B cell (primary cell): ENCODE data around the gene KCNK7. TPM values are rescaled to one million over a fixed set of nuclear protein-coding genes. Genes with fewer than 3 reads are reported as not detected.

ENCODE experiments used
- ATAC-seq: fragments of 200-7000 bp; cut with Tn5 transposase; one replicate; pipeline ENCODE4 v1.10.0; 2021; ENCODE audit warnings: low read depth, mild to moderate bottlenecking, moderate number of reproducible peaks, moderate library complexity
- CTCF ChIA-PET: fragments of 350-600 bp; sonication (Branson Sonifier 250); formaldehyde crosslinking; loops from one replicate; lab custom pipeline; 2021; ENCODE audit warnings: antibody characterized with exemption, inconsistent platforms; lab: Charles Lee
- POLR2A ChIA-PET: fragments of 350-600 bp; sonication (Branson Sonifier 250); formaldehyde crosslinking; loops from one replicate; lab custom pipeline; 2021; ENCODE audit warnings: antibody characterized with exemption; lab: Charles Lee
- DNase-seq: peaks from one replicate; pipeline ENCODE4 v3.0.0; 2013
- H2AFZ ChIP-seq: 2 replicates; pipeline ENCODE4 v1.6.1; 2012; ENCODE audit warnings: mild to moderate bottlenecking, low read depth, low read length; ENCODE audit not compliant: insufficient read depth, poor library complexity, severe bottlenecking
- H3K27ac ChIP-seq, 2 donors: 1 replicate in 1 of 2; 2 replicates in 1 of 2; pipeline ENCODE4 v1.5.1; 2012 to 2013; ENCODE audit warnings: low read length in 2 of 2, mild to moderate bottlenecking in 2 of 2, moderate library complexity in 1 of 2
- H3K27me3 ChIP-seq, 4 experiments: fragments of 200-600 bp in 1 of 4; sonication (generic) in 1 of 4; replicated peaks in 1 of 4; 1 replicate in 2 of 4; 2 replicates in 2 of 4; pipeline versions ENCODE4 v1.6.1 to v1.7.0; 2013 to 2016; ENCODE audit warnings: low read length in 3 of 4, mild to moderate bottlenecking in 2 of 4, mixed read lengths in 1 of 4, moderate library complexity in 1 of 4; ENCODE audit not compliant: insufficient read depth in 4 of 4, control insufficient read depth in 3 of 4; ENCODE audit errors: control extremely low read depth in 1 of 4
- H3K36me3 ChIP-seq, 2 experiments: replicated peaks in 1 of 2; 1 replicate in 1 of 2; 2 replicates in 1 of 2; pipeline versions ENCODE4 v1.6.1 to v1.7.1; 2013; ENCODE audit warnings: low read length in 1 of 2; ENCODE audit not compliant: insufficient read depth in 2 of 2, control insufficient read depth in 1 of 2; ENCODE audit errors: control extremely low read depth in 1 of 2, extremely low read depth in 1 of 2
- H3K4me1 ChIP-seq, 2 donors: fragments of 200-600 bp in 1 of 2; sonication (generic) in 1 of 2; 1 replicate in 1 of 2; 2 replicates in 1 of 2; pipeline versions ENCODE4 v1.5.1 to v1.6.1; 2013 to 2017; ENCODE audit warnings: low read length in 2 of 2; ENCODE audit not compliant: control insufficient read depth in 2 of 2, insufficient read depth in 2 of 2
- H3K4me2 ChIP-seq: replicated peaks from 2 replicates; pipeline ENCODE3; 2012; ENCODE audit warnings: mild to moderate bottlenecking, low read depth, low read length; ENCODE audit not compliant: poor library complexity, severe bottlenecking
- H3K4me3 ChIP-seq, 5 experiments: fragments of 200-600 bp in 1 of 5; sonication (generic) in 1 of 5; 1 replicate in 3 of 5; 2 replicates in 2 of 5; pipeline versions ENCODE4 v1.5.1 to v1.7.0; 2011 to 2016; ENCODE audit warnings: low read length in 4 of 5, mild to moderate bottlenecking in 4 of 5, low read depth in 2 of 5, control low read depth in 1 of 5, moderate library complexity in 1 of 5; ENCODE audit not compliant: insufficient read depth in 1 of 5; ENCODE audit errors: control extremely low read depth in 1 of 5, extremely low read depth in 1 of 5
- H3K79me2 ChIP-seq: fragments of 200-600 bp; sonication (generic); one replicate; pipeline ENCODE4 v1.6.0; 2016; ENCODE audit warnings: low read length; ENCODE audit not compliant: control insufficient read depth, insufficient read depth
- H3K9ac ChIP-seq: fragments of 200-600 bp; sonication (generic); 2 replicates; pipeline ENCODE4 v1.6.1; 2017; ENCODE audit warnings: mild to moderate bottlenecking, low read length, moderate library complexity
- H3K9me3 ChIP-seq, 3 donors: one replicate each; pipeline versions ENCODE4 v1.6.1 to v1.7.1; 2013; ENCODE audit warnings: low read length in 2 of 3; ENCODE audit not compliant: control insufficient read depth in 2 of 3, insufficient read depth in 1 of 3; ENCODE audit errors: control extremely low read depth in 1 of 3
- H4K20me1 ChIP-seq: 2 replicates; pipeline ENCODE4 v1.6.0; 2012; ENCODE audit warnings: mild to moderate bottlenecking, low read length; ENCODE audit not compliant: insufficient read depth, control insufficient read depth, poor library complexity, severe bottlenecking
- H3K27ac Mint-ChIP-seq: one replicate; pipeline ENCODE4 v1.8.0; 2021; ENCODE audit warnings: mixed read lengths
- H3K27me3 Mint-ChIP-seq: one replicate; pipeline ENCODE4 v1.8.0; 2021; ENCODE audit warnings: mixed read lengths
- H3K4me1 Mint-ChIP-seq: one replicate; pipeline ENCODE4 v1.8.0; 2021; ENCODE audit warnings: mixed read lengths
- H3K4me3 Mint-ChIP-seq: one replicate; pipeline ENCODE4 v1.8.0; 2021; ENCODE audit warnings: mixed read lengths
- H3K9me3 Mint-ChIP-seq: one replicate; pipeline ENCODE4 v1.8.0; 2022; ENCODE audit warnings: mixed read lengths; ENCODE audit not compliant: insufficient read depth
- CTCF ChIP-seq: fragments of 200-600 bp; IDR thresholded peaks from one replicate; pipeline ENCODE4 v1.8.0; 2022; ENCODE audit warnings: antibody characterized with exemption, mild to moderate bottlenecking
- EZH2 ChIP-seq: IDR thresholded peaks from 2 replicates; pipeline ENCODE4 v1.6.1; 2012; ENCODE audit warnings: borderline replicate concordance, low read depth, mild to moderate bottlenecking, moderate library complexity, low read length; ENCODE audit not compliant: insufficient read depth, poor library complexity, severe bottlenecking
- WGBS: methylation state at CpG from one replicate; pipeline ENCODE4 v1.1.5; 2013; ENCODE audit warnings: missing lambda C conversion rate; ENCODE audit not compliant: insufficient coverage; 5-methylcytosine and 5-hydroxymethylcytosine counted together
- intact Hi-C: fragments of 100-400 bp; cut with micrococcal nuclease; formaldehyde crosslinking; loops from one replicate; pipeline ENCODE4 v1.10.0; 2022
- polyA plus RNA-seq: library from polyadenylated mRNA; depleted of rRNA; stranded (reverse); fragments of >200 nt; gene quantifications from 2 replicates; pipeline ENCODE4 v1.2.3, GENCODE V29; 2012
- total RNA-seq, 2 donors: library from RNA; stranded (reverse); fragments of 120-200 nt in 1 of 2; gene quantifications; 1 replicate in 1 of 2; 2 replicates in 1 of 2; pipeline versions ENCODE4 v1.2.3 to v1.2.4, GENCODE V29; 2013 to 2022

Gene KCNK7
- total and polyA plus RNA-seq, 2 donors (not counting 1 experiment from before 2014, with no cell fraction given): 2.2 to 3.5 TPM

- no peak for DNase-seq
- H3K79me2 ChIP-seq: peaks cover 5% of the 10 kb centered on the region
- no peaks in the 10 kb centered on the region for H4K20me1 ChIP-seq
- WGBS: 94% methylated on average over 2 of the region's 3 CpGs
- no peaks in the 10 kb centered on the region for H3K36me3 ChIP-seq
- peak overlapping the region; percentile 73 for H3K27ac Mint-ChIP-seq
- POLR2A ChIA-PET: interaction anchor here (0.7 to 1.0 kb wide), 3 partner anchors 8 to 24 kb away, joined by 3 to 4 read pairs (median 3); partner anchors contain the start of genes SCYL1 and ZNRD2
- ATAC-seq: no peak
- CTCF ChIA-PET: interaction anchor here (0.7 to 1.9 kb wide), 4 partner anchors 9 to 16 kb away, joined by 4 to 12 read pairs (median 8); no protein-coding TSS in a partner anchor
- H3K4me3 Mint-ChIP-seq: no peak overlapping the region
- H3K27ac ChIP-seq: no peak overlapping the region
- no peaks in the 10 kb centered on the region for H3K27me3 ChIP-seq
- H3K4me1 Mint-ChIP-seq: peaks cover 69% of the 10 kb centered on the region
- intact Hi-C loops: loop anchor here (10.0 kb wide), 1 partner anchor 434 kb away; the partner anchor contains the start of genes TM7SF2 and ZNHIT2
- no peak overlapping the region for H3K4me3 ChIP-seq
- no peak overlapping the region for H2AFZ ChIP-seq
- no peak overlapping the region for H3K4me2 ChIP-seq
- no peaks in the 10 kb centered on the region for H3K9me3 ChIP-seq
- TF ChIP-seq CTCF (no peak), EZH2 (no peak)
- H3K9me3 Mint-ChIP-seq: no peaks in the 10 kb centered on the region
- H3K27me3 Mint-ChIP-seq: no peaks in the 10 kb centered on the region
- peaks cover 47 to 70% of the 10 kb centered on the region in 2 donors for H3K4me1 ChIP-seq
- H3K9ac ChIP-seq: no peak overlapping the region
These were observed 46.5 kb downstream of the KCNK7 start for GRCh38 chr11:65549096-65549495.

- H3K27me3 Mint-ChIP-seq: no peaks in the 10 kb centered on the region
- peak overlapping the region in 1 of 2 donors; percentile 42 for H3K27ac ChIP-seq
- peaks cover 5% of the 10 kb centered on the region for H3K79me2 ChIP-seq
- WGBS: 95% methylated on average over 3 of the region's 3 CpGs
- H3K4me1 Mint-ChIP-seq: peaks cover 68% of the 10 kb centered on the region
- ChIA-PET POLR2A (interaction anchor here (0.5 to 1.0 kb wide), 2 partner anchors 22 to 149 kb away, joined by 3 to 10 read pairs; partner anchors contain the start of gene ZNRD2), CTCF (interaction anchor here (1.0 to 1.9 kb wide), 5 partner anchors 8 to 40 kb away, joined by 3 to 12 read pairs (median 8); no protein-coding TSS in a partner anchor)
- H3K9me3 Mint-ChIP-seq: no peaks in the 10 kb centered on the region
- H2AFZ ChIP-seq: no peak overlapping the region
- H3K4me2 ChIP-seq: peak overlapping the region; percentile 90
- DNase-seq: no peak
- H3K4me3 Mint-ChIP-seq: peak overlapping the region; percentile 62
- ATAC-seq: no peak
- H3K27me3 ChIP-seq: no peaks in the 10 kb centered on the region
- no peaks in the 10 kb centered on the region for H3K9me3 ChIP-seq
- intact Hi-C loops: loop anchor here (10.0 kb wide), 1 partner anchor 434 kb away; the partner anchor contains the start of genes TM7SF2 and ZNHIT2
- no peak overlapping the region for H3K9ac ChIP-seq
- TF ChIP-seq EZH2 (no peak), CTCF (no peak)
- no peak overlapping the region for H3K4me3 ChIP-seq
- H3K27ac Mint-ChIP-seq: peak overlapping the region; percentile 73
- peaks cover 47 to 63% of the 10 kb centered on the region in 2 donors for H3K4me1 ChIP-seq
- H3K36me3 ChIP-seq: no peaks in the 10 kb centered on the region
- H4K20me1 ChIP-seq: no peaks in the 10 kb centered on the region
These were observed 47.2 kb downstream of the KCNK7 start for GRCh38 chr11:65548395-65548794.
